GM12872 (cell line): ENCODE data around the gene PALD1.

Experiments used
- CTCF ChIP-seq: IDR thresholded peaks from 3 replicates; pipeline ENCODE4 v1.5.1; 2011; ENCODE audit warnings: low read depth, mild to moderate bottlenecking, low read length, moderate library complexity; ENCODE audit not compliant: insufficient read depth

PALD1 gene

DNA sequence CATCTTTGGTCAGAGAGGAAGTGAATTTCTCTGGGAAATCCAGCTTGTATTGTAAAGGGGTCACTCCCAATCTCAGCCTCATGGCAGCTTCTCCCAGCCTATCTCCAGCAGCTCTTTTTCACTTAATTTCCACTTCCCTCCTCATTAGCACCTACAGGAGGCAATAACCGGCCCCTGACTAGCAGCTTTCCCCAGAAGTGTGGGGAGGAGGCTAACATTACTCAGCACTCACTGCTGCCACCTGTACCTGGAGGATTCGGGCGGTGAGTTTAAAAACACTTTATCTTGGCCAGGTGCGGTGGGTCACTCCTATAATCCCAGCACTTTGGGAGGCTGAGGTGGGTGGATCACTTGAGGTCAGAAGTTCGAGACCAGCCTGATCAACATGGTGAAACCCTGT, 40.8 kb upstream of the PALD1 start:
- no peak for TF ChIP-seq CTCF

- no peak for TF ChIP-seq CTCF
These were observed 38.0 kb upstream of the PALD1 start for GRCh38 chr10:70440296-70441160.

GRCh38 chr10:70441161-70441894, 37.2 kb upstream of the PALD1 start, which contains the start of gene NODAL:
NODAL (minus strand) TSS chr10:70441681; CDS start chr10:70441667, 14 bp downstream.
- TF ChIP-seq CTCF, result no peak

DNA sequence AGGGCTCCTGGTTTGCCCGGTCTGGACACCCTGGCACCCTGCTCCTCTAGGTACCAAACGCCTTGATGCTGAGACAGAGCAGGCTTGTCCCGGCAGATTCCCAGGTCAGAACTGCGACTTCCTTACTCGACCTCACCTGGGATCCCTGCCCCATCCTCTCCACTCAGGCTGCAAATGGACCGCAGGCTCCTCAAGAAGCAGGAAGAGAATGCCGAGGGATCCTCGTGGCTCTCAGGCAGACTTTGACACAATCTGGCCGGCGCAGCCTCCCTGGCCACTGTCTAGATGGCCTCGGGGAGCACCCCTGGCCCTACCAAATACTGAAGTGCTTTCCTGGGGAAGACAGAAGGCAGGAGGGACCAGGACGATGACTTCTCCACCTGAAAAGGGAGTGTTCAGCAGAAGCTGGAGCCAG, 36.7 kb upstream of the PALD1 start:
- no peak for TF ChIP-seq CTCF

- TF ChIP-seq CTCF, result no peak
These were observed 36.1 kb upstream of the PALD1 start for GRCh38 chr10:70442332-70442988.

- TF ChIP-seq CTCF, result no peak
These were observed 33.8 kb upstream of the PALD1 start for GRCh38 chr10:70444744-70445143.
